Loucy (cell line): Measurements from ENCODE around the gene WEE2.

Experiments
- H2AFZ ChIP-seq: fragments of 200-600 bp; sonication (generic); 2 replicates; pipeline ENCODE4 v1.6.0; 2016; ENCODE audit warnings: antibody characterized with exemption, mild to moderate bottlenecking, low read length, moderate library complexity
- H3F3A ChIP-seq: fragments of 200-600 bp; 2 replicates; pipeline ENCODE4 v1.6.0; 2016; ENCODE audit warnings: antibody characterized with exemption, low read depth, mild to moderate bottlenecking
- H3K27me3 ChIP-seq: fragments of 200-600 bp; sonication (generic); 2 replicates; pipeline ENCODE4 v1.6.1; 2014; ENCODE audit warnings: low read length, mild to moderate bottlenecking; ENCODE audit not compliant: insufficient read depth, poor library complexity, severe bottlenecking
- H3K36me3 ChIP-seq: fragments of 200-600 bp; sonication (generic); 2 replicates; pipeline ENCODE4 v1.6.1; 2016; ENCODE audit warnings: low read length; ENCODE audit not compliant: insufficient read depth
- H3K4me1 ChIP-seq: fragments of 200-600 bp; sonication (generic); 2 replicates; pipeline ENCODE4 v1.5.1; 2014; ENCODE audit warnings: low read length, mild to moderate bottlenecking; ENCODE audit not compliant: insufficient read depth, poor library complexity, severe bottlenecking
- H3K4me2 ChIP-seq: fragments of 200-600 bp; sonication (generic); 2 replicates; pipeline ENCODE4 v1.6.0; 2014; ENCODE audit warnings: antibody characterized with exemption, low read length, low read depth, mild to moderate bottlenecking; ENCODE audit not compliant: poor library complexity, severe bottlenecking
- H3K4me3 ChIP-seq: fragments of 200-600 bp; sonication (generic); 2 replicates; pipeline ENCODE4 v1.5.1; 2014; ENCODE audit warnings: low read length, mild to moderate bottlenecking, mixed read lengths; ENCODE audit not compliant: poor library complexity, severe bottlenecking
- H3K79me2 ChIP-seq: fragments of 200-600 bp; sonication (generic); 2 replicates; pipeline ENCODE4 v1.6.1; 2014; ENCODE audit warnings: low read length; ENCODE audit not compliant: insufficient read depth
- H3K9ac ChIP-seq: fragments of 200-600 bp; sonication (generic); 2 replicates; pipeline ENCODE4 v1.6.0; 2014; ENCODE audit warnings: mild to moderate bottlenecking, low read depth, low read length, moderate library complexity; ENCODE audit not compliant: poor library complexity, severe bottlenecking
- H3K9me2 ChIP-seq: fragments of 200-600 bp; sonication (generic); replicated peaks from 2 replicates; pipeline ENCODE4 v1.6.1; 2016; ENCODE audit warnings: low read depth, low read length, mixed read lengths
- H3K9me3 ChIP-seq: fragments of 200-600 bp; sonication (generic); 2 replicates; pipeline ENCODE4 v1.6.1; 2014; ENCODE audit warnings: mild to moderate bottlenecking, antibody characterized with exemption, low read length, low read depth; ENCODE audit not compliant: insufficient read depth
- H4K20me1 ChIP-seq: fragments of 200-600 bp; sonication (generic); 2 replicates; pipeline ENCODE4 v1.6.0; 2014; ENCODE audit warnings: antibody characterized with exemption, low read length, mild to moderate bottlenecking; ENCODE audit not compliant: insufficient read depth, poor library complexity, severe bottlenecking
- CTCF ChIP-seq: fragments of 200-600 bp; sonication (generic); conservative IDR thresholded peaks from 2 replicates; pipeline ENCODE4 v1.5.1; 2014; ENCODE audit warnings: mild to moderate bottlenecking, antibody characterized with exemption, low read length
- EZH2phosphoT487 ChIP-seq: fragments of 200-600 bp; IDR thresholded peaks from 2 replicates; pipeline ENCODE4 v1.6.1; 2018; ENCODE audit warnings: antibody characterized with exemption, mild to moderate bottlenecking, moderate library complexity, borderline replicate concordance

WEE2 gene

GRCh38 chr7:141776374-141776773 is 68.2 kb downstream of the WEE2 start, which contains the start of gene TAS2R4:
TAS2R4 (plus strand) TSS chr7:141776674; CDS start chr7:141778489, 1,815 bp downstream.
- H3F3A ChIP-seq: no peaks in the 10 kb centered on the region
- H3K4me2 ChIP-seq: no peak within 1 kb of the TSS
- no peak within 1 kb of the TSS for H3K9ac ChIP-seq
- TF ChIP-seq EZH2phosphoT487 (no peak), CTCF (no peak)
- no peak within 1 kb of the TSS for H3K4me3 ChIP-seq
- H3K36me3 ChIP-seq: peaks cover 35% of the 10 kb centered on the region; the same call in 1 of the 2 replicates
- no peaks in the 10 kb centered on the region for H3K4me1 ChIP-seq
- H2AFZ ChIP-seq: no peak within 1 kb of the TSS
- H4K20me1 ChIP-seq: no peaks in the 10 kb centered on the region
- no peaks in the 10 kb centered on the region for H3K9me2 ChIP-seq
- H3K79me2 ChIP-seq: no peaks in the 10 kb centered on the region
- no peaks in the 10 kb centered on the region for H3K27me3 ChIP-seq
- no peaks in the 10 kb centered on the region for H3K9me3 ChIP-seq
